ENCODE measurements around the gene CDH4.

Gene CDH4

GRCh38 chr20:61397790-61398189 is 145.7 kb downstream of the CDH4 start:
- H3K27ac ChIP-seq (ENCODE audit: low read depth, low read length): no peak overlapping the region
- no peaks in the 10 kb centered on the region for H3K36me3 ChIP-seq (ENCODE audit: low read length)
- no peaks in the 10 kb centered on the region for H3F3A ChIP-seq (ENCODE audit: insufficient read depth)
- H3K4me2 ChIP-seq (ENCODE audit: low read depth, low read length, poor library complexity, severe bottlenecking): no peak overlapping the region
- TF ChIP-seq, protein P1, sequence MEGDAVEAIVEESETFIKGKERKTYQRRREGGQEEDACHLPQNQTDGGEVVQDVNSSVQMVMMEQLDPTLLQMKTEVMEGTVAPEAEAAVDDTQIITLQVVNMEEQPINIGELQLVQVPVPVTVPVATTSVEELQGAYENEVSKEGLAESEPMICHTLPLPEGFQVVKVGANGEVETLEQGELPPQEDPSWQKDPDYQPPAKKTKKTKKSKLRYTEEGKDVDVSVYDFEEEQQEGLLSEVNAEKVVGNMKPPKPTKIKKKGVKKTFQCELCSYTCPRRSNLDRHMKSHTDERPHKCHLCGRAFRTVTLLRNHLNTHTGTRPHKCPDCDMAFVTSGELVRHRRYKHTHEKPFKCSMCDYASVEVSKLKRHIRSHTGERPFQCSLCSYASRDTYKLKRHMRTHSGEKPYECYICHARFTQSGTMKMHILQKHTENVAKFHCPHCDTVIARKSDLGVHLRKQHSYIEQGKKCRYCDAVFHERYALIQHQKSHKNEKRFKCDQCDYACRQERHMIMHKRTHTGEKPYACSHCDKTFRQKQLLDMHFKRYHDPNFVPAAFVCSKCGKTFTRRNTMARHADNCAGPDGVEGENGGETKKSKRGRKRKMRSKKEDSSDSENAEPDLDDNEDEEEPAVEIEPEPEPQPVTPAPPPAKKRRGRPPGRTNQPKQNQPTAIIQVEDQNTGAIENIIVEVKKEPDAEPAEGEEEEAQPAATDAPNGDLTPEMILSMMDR (IDR thresholded peaks at IDR 0.05; ENCODE audit: insufficient read depth, low read length, poor library complexity, severe bottlenecking): no peak
- TF ChIP-seq EZH2phosphoT487 (conservative IDR thresholded peaks at IDR 0.05; ENCODE audit: low read length): no peak
- no peaks in the 10 kb centered on the region for H3K79me2 ChIP-seq (ENCODE audit: insufficient read depth, low read length)
- H2AFZ ChIP-seq (ENCODE audit: low read depth, low read length, severe bottlenecking): no peak overlapping the region
- H3K9me2 ChIP-seq (replicated peaks; ENCODE audit: insufficient read depth, low read length): no peaks in the 10 kb centered on the region
- no peaks in the 10 kb centered on the region for H3K9me3 ChIP-seq (ENCODE audit: insufficient read depth, low read length)
- no peaks in the 10 kb centered on the region for H4K20me1 ChIP-seq (ENCODE audit: low read depth, low read length)
- no peaks in the 10 kb centered on the region for H3K27me3 ChIP-seq (ENCODE audit: low read length)
- H3K4me3 ChIP-seq (ENCODE audit: insufficient read depth, low read length, poor library complexity, severe bottlenecking): no peak overlapping the region
- no peak overlapping the region for H3K9ac ChIP-seq (ENCODE audit: low read length)

GRCh38 chr20:61399433-61399832 is 147.4 kb downstream of the CDH4 start:
- Histone ChIP-seq H4K20me1 (ENCODE audit: low read depth, low read length) (no peaks in the 10 kb centered on the region), H3K79me2 (ENCODE audit: insufficient read depth, low read length) (no peaks in the 10 kb centered on the region), H3K4me2 (ENCODE audit: low read depth, low read length, poor library complexity, severe bottlenecking) (no peak overlapping the region), H3K27me3 (ENCODE audit: low read length) (no peaks in the 10 kb centered on the region), H3K27ac (ENCODE audit: low read depth, low read length) (no peak overlapping the region), H3F3A (ENCODE audit: insufficient read depth) (no peaks in the 10 kb centered on the region), H3K9me2 (replicated peaks; ENCODE audit: insufficient read depth, low read length) (no peaks in the 10 kb centered on the region), H3K36me3 (ENCODE audit: low read length) (no peaks in the 10 kb centered on the region), H2AFZ (ENCODE audit: low read depth, low read length, severe bottlenecking) (no peak overlapping the region), H3K9me3 (ENCODE audit: insufficient read depth, low read length) (no peaks in the 10 kb centered on the region), H3K9ac (ENCODE audit: low read length) (no peak overlapping the region), H3K4me3 (ENCODE audit: insufficient read depth, low read length, poor library complexity, severe bottlenecking) (no peak overlapping the region)
- TF ChIP-seq EZH2phosphoT487 (conservative IDR thresholded peaks at IDR 0.05; ENCODE audit: low read length): no peak
- TF ChIP-seq, protein P1 (IDR thresholded peaks at IDR 0.05; ENCODE audit: insufficient read depth, low read length, poor library complexity, severe bottlenecking): no peak

GRCh38 chr20:61400499-61400898 is 148.4 kb downstream of the CDH4 start:
- no peaks in the 10 kb centered on the region for H3K79me2 ChIP-seq (ENCODE audit: insufficient read depth, low read length)
- TF ChIP-seq EZH2phosphoT487 (conservative IDR thresholded peaks at IDR 0.05; ENCODE audit: low read length): no peak
- TF ChIP-seq, protein P1 (IDR thresholded peaks at IDR 0.05; ENCODE audit: insufficient read depth, low read length, poor library complexity, severe bottlenecking): no peak
- no peak overlapping the region for H2AFZ ChIP-seq (ENCODE audit: low read depth, low read length, severe bottlenecking)
- no peak overlapping the region for H3K27ac ChIP-seq (ENCODE audit: low read depth, low read length)
- no peaks in the 10 kb centered on the region for H3K27me3 ChIP-seq (ENCODE audit: low read length)
- no peaks in the 10 kb centered on the region for H3K9me2 ChIP-seq (replicated peaks; ENCODE audit: insufficient read depth, low read length)
- no peaks in the 10 kb centered on the region for H3K9me3 ChIP-seq (ENCODE audit: insufficient read depth, low read length)
- no peaks in the 10 kb centered on the region for H3F3A ChIP-seq (ENCODE audit: insufficient read depth)
- no peaks in the 10 kb centered on the region for H4K20me1 ChIP-seq (ENCODE audit: low read depth, low read length)
- H3K36me3 ChIP-seq (ENCODE audit: low read length): no peaks in the 10 kb centered on the region
- H3K4me2 ChIP-seq (ENCODE audit: low read depth, low read length, poor library complexity, severe bottlenecking): no peak overlapping the region
- no peak overlapping the region for H3K9ac ChIP-seq (ENCODE audit: low read length)
- no peak overlapping the region for H3K4me3 ChIP-seq (ENCODE audit: insufficient read depth, low read length, poor library complexity, severe bottlenecking)
